Endometrial microvascular endothelial cells (primary cell): Measurements from ENCODE around the gene FCAMR. TPM values are rescaled to one million over a fixed set of nuclear protein-coding genes. Genes with fewer than 3 reads are reported as not detected.

Experiments used
- in situ Hi-C: cut with HindIII; loops from 2 replicates; pipeline ENCODE4 v1.10.0; 2017; ENCODE audit warnings: low sequenced_read_pairs, low pct_unique_long_range_greater_than_20kb; ENCODE audit errors: inconsistent ontology term
- total RNA-seq: library from RNA; depleted of rRNA; stranded (reverse); fragments of >200 nt; gene quantifications from one replicate; pipeline ENCODE4 v1.2.3, GENCODE V29; 2015; ENCODE audit errors: inconsistent ontology term

The FCAMR gene
- total RNA-seq, 1 donor from 2014 or later, result not detected

DNA sequence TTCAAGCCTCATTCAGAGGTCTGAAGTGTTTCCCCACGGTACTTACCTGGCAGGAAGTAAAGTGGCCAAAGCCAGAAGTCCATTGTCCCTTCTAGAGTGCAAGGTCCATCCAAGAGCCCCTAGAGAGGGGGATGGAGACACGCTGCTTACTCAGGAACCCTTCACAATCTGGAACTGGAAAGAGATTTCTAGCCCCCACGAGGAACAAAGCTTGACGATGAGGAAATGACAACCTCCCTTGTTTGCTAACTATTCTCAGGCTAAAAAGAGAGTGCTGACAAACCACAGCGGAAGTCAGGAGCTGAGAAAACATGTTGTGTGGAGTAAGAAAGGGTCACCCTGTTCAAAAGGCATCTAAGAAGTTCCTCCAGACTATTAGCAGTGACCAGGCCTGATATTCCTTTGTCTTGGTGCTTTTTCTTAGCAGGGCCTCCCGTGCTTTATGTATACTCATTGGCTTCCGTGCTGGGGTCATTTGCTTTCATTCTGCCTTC, 48.4 kb downstream of the FCAMR start, which contains the start of gene FCMR:
FCMR (minus strand) TSS at position 170 of the 494 bp plus-strand sequence; CDS start at position 83, 87 bp downstream.
- in situ Hi-C loops, result no loop called here

- in situ Hi-C loops, result no loop called here
These were observed 52.2 kb downstream of the FCAMR start for GRCh38 chr1:206918076-206918475.

DNA sequence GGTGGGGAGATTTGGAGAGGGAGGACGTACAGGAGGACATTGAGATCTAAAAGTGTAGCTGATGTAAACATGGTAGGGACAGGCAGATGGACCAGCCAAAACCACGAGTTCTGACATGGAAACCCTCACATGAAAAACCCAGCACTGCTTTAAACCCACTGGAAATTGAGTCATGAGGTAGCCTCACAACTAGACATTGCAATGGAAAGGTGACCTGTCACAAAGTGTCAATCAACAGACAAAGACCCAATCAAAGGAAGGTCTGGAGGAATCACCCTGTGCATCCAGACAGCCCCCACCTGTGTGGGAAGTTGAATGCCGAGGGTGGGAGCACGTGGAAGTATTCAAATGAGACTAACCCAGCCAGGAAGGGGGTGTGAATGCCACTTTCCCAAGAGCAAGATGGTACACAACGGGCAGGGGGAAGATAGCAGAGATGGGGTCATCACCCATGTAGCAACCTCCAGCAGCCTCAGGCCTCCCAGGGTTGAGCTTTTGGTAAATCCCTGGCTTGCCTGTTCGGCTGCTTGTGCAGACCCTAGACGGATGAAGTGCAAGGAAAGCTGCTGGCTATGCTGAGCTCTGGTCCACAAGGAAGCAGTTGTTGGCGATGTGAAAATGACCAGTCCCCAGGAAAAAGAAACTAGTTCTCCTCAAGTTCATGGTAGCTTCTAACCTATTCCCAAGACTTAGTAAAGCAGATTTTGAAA, 54.1 kb downstream of the FCAMR start:
- in situ Hi-C loops, result no loop called here

DNA sequence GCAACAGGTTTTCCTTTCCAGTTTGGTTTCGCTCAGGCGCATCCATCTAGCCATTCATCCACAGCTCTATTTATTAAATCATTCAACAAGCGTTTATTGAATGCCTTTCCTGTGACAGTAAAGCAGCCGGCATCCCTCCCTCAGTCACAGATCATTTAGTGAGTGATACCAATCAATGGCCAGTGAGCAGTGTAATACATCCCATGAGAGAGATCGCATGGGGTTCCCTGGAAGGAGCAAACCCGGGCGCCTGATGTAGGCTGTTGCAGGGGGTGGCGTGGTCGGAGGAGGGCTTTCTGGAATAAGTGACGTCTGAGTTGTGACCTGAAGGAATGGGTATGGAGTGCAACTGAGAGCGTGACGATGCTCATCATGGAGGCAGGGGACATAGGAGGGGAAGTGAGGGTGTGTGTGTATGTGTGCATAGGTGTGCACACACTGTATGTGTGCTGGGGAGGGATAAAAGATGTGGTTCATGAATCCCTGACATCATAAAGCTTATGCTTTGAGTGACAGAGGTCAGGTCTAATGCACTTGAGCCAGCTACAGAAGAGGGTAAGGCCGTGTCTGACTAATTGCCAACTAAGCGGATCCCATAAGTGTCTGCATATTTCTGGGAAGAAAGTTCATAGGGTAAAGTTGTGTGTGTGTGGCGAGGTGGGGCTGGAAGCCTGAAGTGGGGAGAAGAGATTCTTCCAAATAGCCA, 55.1 kb downstream of the FCAMR start:
- in situ Hi-C loops, result no loop called here

DNA sequence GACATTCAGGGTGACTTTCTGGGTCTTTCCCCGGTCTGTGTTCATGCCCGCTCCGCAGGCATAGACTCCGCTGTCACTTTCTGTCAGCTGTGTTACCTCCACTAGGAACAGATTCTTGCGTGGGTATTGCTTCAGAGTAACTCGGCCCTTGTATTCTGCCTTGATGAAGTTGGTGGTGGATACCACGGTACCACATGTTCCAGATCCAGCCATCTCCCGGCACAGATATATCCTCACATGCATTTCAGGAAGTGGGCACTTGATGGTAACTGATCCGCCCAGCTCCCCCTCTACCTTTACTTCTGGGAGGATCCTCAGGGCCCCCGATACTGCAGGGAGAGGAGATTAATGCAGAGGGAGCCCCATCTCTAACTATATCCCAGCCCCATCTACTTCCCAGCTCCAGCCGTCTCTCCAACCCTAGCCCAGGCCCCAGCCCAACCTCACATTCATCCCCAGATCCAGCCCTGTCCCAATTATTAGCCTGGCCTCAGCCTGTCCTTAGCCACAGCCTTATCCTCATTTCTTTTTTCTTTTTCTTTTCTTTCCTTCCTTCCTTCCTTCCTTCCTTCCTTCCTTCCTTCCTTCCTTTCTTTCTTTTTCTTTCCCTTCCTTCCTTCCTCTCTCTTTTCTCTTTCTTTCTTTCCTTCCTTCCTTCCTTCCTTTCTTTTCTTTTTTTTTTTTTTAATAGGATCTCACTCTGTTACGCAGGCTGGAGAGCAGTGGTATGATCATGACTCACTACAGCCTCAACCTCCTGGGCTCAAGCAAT, 56.3 kb downstream of the FCAMR start:
- in situ Hi-C loops, result no loop called here

DNA sequence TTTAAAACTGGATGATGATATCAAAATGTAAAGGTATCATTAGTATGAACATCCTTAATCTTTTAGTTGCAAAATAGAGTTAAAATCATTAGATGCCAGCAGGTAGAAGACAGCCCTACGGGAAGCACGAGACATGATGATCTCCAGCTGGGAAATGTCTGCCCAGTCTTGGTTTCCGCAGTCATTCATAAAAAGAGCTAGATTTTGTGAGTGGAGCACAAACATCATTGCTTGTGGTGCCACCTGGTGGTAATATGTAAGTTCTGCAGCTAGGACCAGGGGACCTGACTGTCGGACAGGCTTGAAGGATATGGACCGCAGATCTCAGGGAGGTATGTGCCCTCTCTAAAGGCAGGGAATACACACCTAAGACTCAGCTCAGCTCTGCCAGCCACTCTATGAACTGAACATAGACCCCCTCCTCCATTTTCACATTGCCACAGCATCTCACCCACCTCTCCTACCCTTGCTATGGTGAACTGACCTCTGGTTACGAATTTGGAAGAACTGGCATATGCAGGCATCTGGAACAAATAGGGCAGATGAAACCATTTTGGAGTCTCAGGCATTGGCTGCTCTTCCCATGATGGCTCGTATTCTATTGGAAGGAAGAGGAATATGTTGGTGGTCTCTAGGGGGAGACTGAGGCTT, 57.7 kb downstream of the FCAMR start:
- in situ Hi-C loops, result no loop called here

GRCh38 chr1:206911064-206911663, 59.1 kb downstream of the FCAMR start:
- in situ Hi-C loops, result no loop called here

DNA sequence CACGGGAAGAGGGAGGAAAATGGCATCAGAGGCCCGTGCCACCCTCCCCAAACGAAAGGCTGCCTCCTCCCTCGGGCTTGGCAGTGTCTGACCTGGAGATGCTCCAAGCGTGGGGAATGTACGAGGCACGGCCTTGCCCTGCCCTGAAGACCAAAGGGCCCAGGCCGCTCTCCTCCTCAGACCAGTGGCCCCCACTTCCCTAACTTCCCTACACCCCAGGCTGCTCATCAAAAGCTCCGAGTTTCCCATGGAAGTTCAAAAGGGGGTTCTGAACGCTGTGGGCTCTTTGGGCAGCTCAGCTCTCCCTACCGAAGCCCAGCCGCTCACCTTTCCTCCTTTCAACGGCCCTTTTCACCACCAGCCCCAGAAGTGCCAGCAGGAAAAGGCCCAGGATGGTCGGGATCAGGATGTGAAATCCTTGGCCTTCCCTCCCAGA, 60.4 kb downstream of the FCAMR start:
- in situ Hi-C loops, result no loop called here

- in situ Hi-C loops, result no loop called here
These were observed 60.9 kb downstream of the FCAMR start for GRCh38 chr1:206909161-206909882.

DNA sequence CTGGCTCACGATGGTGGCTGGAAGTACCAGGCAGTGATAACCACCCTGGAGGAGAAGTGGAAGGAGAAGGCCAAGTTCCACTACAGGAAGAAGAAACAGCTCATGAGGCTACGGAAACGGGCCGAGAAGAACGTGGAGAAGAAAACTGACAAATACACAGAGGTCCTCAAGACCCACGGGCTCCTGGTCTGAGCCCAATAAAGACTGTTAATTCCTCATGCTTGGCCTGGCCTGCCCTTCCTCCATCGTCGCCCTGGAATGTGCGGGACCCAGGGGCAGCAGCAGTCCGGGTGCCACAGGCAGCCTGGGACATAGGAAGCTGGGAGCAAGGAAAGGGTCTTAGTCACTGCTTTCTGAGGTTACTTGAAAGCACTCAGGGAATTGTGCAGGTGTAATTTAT, 62.2 kb downstream of the FCAMR start:
- in situ Hi-C loops, result no loop called here

Other genes with a start within 250 kb of the FCAMR start
- gene IL19, start 199.7 kb downstream of the FCAMR start, total RNA-seq, result not detected
- gene IL10, start 198.0 kb downstream of the FCAMR start, total RNA-seq, result not detected
- not detected for gene IL20, start 104.8 kb downstream of the FCAMR start, total RNA-seq
- gene IL24, start 73.0 kb downstream of the FCAMR start, total RNA-seq, result not detected
- not detected for gene FCMR, start 48.5 kb downstream of the FCAMR start, total RNA-seq
- not detected for gene PIGR, start 24.0 kb downstream of the FCAMR start, total RNA-seq
- not detected for gene C1orf116, start 62.3 kb upstream of the FCAMR start, total RNA-seq
- 5.1 TPM for gene YOD1, start 80.7 kb upstream of the FCAMR start, total RNA-seq
- gene PFKFB2, start 82.8 kb upstream of the FCAMR start, total RNA-seq, result 0.09 TPM
- not detected for gene C4BPB, start 118.4 kb upstream of the FCAMR start, total RNA-seq
- gene C4BPA, start 133.8 kb upstream of the FCAMR start, total RNA-seq, result not detected